ENCODE data around the gene ACP6. TPM values are rescaled to one million over a fixed set of nuclear protein-coding genes. Genes with fewer than 3 reads are reported as not detected.

Gene ACP6
- polyA plus RNA-seq, 2 of the 4 experiments (the other 2 are of a cell fraction): 14.9 to 26.2 TPM

DNA sequence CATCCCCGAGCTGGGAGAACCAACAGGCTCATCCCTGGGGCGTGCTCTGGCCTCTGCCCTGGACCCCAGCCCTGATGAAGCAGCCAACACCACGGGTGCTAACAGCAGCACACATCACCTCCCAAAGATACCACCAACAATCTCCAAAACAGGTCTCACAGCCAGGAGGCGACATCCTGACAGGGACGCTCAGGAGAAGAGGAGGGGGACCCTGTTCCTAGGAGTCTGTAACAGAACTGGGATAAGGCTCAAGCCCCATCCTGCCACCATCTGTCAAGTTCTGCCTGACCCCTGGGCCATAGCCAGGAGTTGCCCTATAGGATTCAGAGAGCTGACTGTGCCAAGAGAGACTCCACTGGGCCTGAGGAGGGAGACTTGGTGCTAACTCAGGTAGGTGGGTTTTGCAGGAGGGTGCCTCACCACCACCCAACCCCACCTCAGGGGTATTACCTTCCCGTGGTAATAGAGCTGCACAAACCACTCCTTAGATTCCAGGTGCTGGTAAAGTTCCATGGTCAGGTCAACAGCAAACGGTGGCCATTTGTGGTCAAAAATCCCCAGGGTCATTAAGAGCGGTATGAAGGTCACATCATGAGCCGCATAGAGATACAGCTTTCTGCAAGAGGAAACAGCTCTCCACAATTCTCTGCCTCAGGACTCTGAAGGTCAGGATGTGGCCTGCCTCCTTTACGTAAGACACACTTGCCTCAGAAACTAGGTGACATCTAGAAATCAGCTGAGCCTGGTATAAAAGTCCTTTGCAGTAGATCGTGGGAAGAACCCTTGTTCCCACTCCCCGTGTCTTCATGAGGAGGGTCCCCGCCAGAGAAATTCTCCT is 22.3 kb downstream of the ACP6 start:
- DNase-seq (ENCODE audit: low read depth in 1 of 2, low spot score in 1 of 2) (no peak), FAIRE-seq (no peak), ATAC-seq (no peak; a peak in 1 of 6 replicates)
- POLR2A ChIA-PET: no interaction called here
- Histone ChIP-seq H3K4me3 (no peak overlapping the region), H3K4me2 (no peak overlapping the region), H3K4me1 (no peaks in the 10 kb centered on the region), H3K9me3 (no peaks in the 10 kb centered on the region), H3K27ac (no peak overlapping the region)
- TF ChIP-seq ZC3H11A (IDR thresholded peaks at IDR 0.05): no peak
- TF ChIP-seq CHD4 (IDR thresholded peaks at IDR 0.05; ENCODE audit: borderline replicate concordance): no peak
- TF ChIP-seq POLR2A (IDR thresholded peaks at IDR 0.05; ENCODE audit: low read length): no peak
- TF ChIP-seq RFX5 (IDR thresholded peaks at IDR 0.05): no peak
- no peak for TF ChIP-seq GATA3 (IDR thresholded peaks at IDR 0.05; ENCODE audit: borderline replicate concordance)
- no peak for TF ChIP-seq TFCP2L1 (CRISPR knock-in tag; IDR thresholded peaks at IDR 0.05)
- TF ChIP-seq HEYL (CRISPR knock-in tag; IDR thresholded peaks at IDR 0.05): no peak
- TF ChIP-seq, protein P1, sequence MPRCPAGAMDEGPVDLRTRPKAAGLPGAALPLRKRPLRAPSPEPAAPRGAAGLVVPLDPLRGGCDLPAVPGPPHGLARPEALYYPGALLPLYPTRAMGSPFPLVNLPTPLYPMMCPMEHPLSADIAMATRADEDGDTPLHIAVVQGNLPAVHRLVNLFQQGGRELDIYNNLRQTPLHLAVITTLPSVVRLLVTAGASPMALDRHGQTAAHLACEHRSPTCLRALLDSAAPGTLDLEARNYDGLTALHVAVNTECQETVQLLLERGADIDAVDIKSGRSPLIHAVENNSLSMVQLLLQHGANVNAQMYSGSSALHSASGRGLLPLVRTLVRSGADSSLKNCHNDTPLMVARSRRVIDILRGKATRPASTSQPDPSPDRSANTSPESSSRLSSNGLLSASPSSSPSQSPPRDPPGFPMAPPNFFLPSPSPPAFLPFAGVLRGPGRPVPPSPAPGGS (IDR thresholded peaks at IDR 0.05): no peak
- TF ChIP-seq TP53 (CRISPR knock-in tag; IDR thresholded peaks at IDR 0.05): no peak
- TF ChIP-seq CEBPB (IDR thresholded peaks at IDR 0.05): no peak
- TF ChIP-seq ZFP36 (IDR thresholded peaks at IDR 0.05; ENCODE audit: borderline replicate concordance, partially characterized antibody): no peak
- TF ChIP-seq, protein P2, sequence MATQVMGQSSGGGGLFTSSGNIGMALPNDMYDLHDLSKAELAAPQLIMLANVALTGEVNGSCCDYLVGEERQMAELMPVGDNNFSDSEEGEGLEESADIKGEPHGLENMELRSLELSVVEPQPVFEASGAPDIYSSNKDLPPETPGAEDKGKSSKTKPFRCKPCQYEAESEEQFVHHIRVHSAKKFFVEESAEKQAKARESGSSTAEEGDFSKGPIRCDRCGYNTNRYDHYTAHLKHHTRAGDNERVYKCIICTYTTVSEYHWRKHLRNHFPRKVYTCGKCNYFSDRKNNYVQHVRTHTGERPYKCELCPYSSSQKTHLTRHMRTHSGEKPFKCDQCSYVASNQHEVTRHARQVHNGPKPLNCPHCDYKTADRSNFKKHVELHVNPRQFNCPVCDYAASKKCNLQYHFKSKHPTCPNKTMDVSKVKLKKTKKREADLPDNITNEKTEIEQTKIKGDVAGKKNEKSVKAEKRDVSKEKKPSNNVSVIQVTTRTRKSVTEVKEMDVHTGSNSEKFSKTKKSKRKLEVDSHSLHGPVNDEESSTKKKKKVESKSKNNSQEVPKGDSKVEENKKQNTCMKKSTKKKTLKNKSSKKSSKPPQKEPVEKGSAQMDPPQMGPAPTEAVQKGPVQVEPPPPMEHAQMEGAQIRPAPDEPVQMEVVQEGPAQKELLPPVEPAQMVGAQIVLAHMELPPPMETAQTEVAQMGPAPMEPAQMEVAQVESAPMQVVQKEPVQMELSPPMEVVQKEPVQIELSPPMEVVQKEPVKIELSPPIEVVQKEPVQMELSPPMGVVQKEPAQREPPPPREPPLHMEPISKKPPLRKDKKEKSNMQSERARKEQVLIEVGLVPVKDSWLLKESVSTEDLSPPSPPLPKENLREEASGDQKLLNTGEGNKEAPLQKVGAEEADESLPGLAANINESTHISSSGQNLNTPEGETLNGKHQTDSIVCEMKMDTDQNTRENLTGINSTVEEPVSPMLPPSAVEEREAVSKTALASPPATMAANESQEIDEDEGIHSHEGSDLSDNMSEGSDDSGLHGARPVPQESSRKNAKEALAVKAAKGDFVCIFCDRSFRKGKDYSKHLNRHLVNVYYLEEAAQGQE (IDR thresholded peaks at IDR 0.05): no peak
- no peak for TF ChIP-seq CBX2 (IDR thresholded peaks at IDR 0.05; ENCODE audit: borderline replicate concordance, low read depth)
- no peak for TF ChIP-seq RAD21 (conservative IDR thresholded peaks at IDR 0.05 in 1 of 2, IDR thresholded peaks at IDR 0.05 in 1 of 2)
- TF ChIP-seq KDM1A (IDR thresholded peaks at IDR 0.05; ENCODE audit: low read depth): no peak
- TF ChIP-seq, protein P3, sequence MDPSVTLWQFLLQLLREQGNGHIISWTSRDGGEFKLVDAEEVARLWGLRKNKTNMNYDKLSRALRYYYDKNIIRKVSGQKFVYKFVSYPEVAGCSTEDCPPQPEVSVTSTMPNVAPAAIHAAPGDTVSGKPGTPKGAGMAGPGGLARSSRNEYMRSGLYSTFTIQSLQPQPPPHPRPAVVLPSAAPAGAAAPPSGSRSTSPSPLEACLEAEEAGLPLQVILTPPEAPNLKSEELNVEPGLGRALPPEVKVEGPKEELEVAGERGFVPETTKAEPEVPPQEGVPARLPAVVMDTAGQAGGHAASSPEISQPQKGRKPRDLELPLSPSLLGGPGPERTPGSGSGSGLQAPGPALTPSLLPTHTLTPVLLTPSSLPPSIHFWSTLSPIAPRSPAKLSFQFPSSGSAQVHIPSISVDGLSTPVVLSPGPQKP (IDR thresholded peaks at IDR 0.05; ENCODE audit: low read depth, low read length): no peak
- no peak for TF ChIP-seq HDAC2 (IDR thresholded peaks at IDR 0.05)
- CTCF ChIA-PET: interaction anchor here (0.9 to 1.6 kb wide), 5 partner anchors 8 to 245 kb away, joined by 3 to 6 read pairs (median 4); partner anchors contain the start of gene ACP6
- WGBS (ENCODE audit: missing lambda C conversion rate): 84% methylated on average over 13 of the region's 13 CpGs

DNA sequence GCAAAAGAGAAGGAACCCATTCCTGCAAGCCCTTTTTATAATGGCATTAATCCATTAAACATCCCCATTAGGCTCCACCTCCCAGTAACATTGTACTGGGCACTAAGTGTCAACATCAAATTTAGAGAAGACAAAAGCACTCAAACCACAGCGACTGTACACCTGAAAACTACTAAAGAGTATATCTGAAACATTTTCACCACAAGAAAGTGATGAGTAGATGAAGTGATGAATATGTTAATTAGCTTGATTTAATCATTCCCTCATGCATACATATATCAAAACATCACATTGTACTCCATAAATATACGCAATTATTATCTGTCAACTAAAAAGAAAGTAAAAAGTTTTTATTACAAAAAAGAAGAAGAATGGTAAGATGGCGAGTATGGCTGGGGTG is 26.4 kb downstream of the ACP6 start:
- CTCF ChIA-PET: interaction anchor here (0.9 to 1.5 kb wide), 7 partner anchors 12 to 262 kb away, joined by 3 to 5 read pairs (median 4); no protein-coding TSS in a partner anchor
- ATAC-seq (no peak), FAIRE-seq (no peak), DNase-seq (ENCODE audit: low read depth in 1 of 2, low spot score in 1 of 2) (no peak)
- H3K4me2 ChIP-seq: no peak overlapping the region
- H3K4me1 ChIP-seq: peaks cover 6% of the 10 kb centered on the region; the same call in 1 of the 3 replicates
- no peak overlapping the region for H3K4me3 ChIP-seq
- 91% methylated on average over 3 of the region's 3 CpGs for WGBS (ENCODE audit: missing lambda C conversion rate)
- no peak overlapping the region for H3K27ac ChIP-seq
- H3K9me3 ChIP-seq: no peaks in the 10 kb centered on the region
- TF ChIP-seq, protein P4, sequence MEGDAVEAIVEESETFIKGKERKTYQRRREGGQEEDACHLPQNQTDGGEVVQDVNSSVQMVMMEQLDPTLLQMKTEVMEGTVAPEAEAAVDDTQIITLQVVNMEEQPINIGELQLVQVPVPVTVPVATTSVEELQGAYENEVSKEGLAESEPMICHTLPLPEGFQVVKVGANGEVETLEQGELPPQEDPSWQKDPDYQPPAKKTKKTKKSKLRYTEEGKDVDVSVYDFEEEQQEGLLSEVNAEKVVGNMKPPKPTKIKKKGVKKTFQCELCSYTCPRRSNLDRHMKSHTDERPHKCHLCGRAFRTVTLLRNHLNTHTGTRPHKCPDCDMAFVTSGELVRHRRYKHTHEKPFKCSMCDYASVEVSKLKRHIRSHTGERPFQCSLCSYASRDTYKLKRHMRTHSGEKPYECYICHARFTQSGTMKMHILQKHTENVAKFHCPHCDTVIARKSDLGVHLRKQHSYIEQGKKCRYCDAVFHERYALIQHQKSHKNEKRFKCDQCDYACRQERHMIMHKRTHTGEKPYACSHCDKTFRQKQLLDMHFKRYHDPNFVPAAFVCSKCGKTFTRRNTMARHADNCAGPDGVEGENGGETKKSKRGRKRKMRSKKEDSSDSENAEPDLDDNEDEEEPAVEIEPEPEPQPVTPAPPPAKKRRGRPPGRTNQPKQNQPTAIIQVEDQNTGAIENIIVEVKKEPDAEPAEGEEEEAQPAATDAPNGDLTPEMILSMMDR (IDR thresholded peaks at IDR 0.05): no peak
- TF ChIP-seq CEBPB (IDR thresholded peaks at IDR 0.05) (no peak), ZSCAN20 (CRISPR knock-in tag; IDR thresholded peaks at IDR 0.05) (no peak), CBX8 (IDR thresholded peaks at IDR 0.05) (no peak), RCOR1 (IDR thresholded peaks at IDR 0.05; ENCODE audit: low read depth, low read length) (no peak)
- POLR2A ChIA-PET: no interaction called here
